Erythroblast (primary cell): ENCODE data around the gene TEKT5.

Experiments used
- DNase-seq, 2 experiments: peaks; one replicate each; lab custom pipeline; 2025; lab: John Stamatoyannopoulos, UW
- GATA1 ChIP-seq: IDR thresholded peaks from 2 replicates; pipeline ENCODE4 v1.6.1; 2011; ENCODE audit warnings: low read depth, mild to moderate bottlenecking, control low read depth, low read length, moderate library complexity
- POLR2A ChIP-seq: IDR thresholded peaks from 2 replicates; pipeline ENCODE4 v1.6.1; 2011; ENCODE audit warnings: mild to moderate bottlenecking, low read length

TEKT5 gene

GRCh38 chr16:10590342-10590741, 104.4 kb downstream of the TEKT5 start:
- no peak for DNase-seq
- TF ChIP-seq GATA1 (no peak), POLR2A (no peak)

- no peak for TF ChIP-seq GATA1
- TF ChIP-seq POLR2A, result no peak
- DNase-seq, result no peak
Observed at GRCh38 chr16:10589109-10589508, 105.6 kb downstream of the TEKT5 start.

- DNase-seq, result peak in 1 of 2 experiments; percentile 6
- TF ChIP-seq POLR2A, result no peak
- TF ChIP-seq GATA1, result no peak
Observed at GRCh38 chr16:10587622-10588021, 107.1 kb downstream of the TEKT5 start.

GRCh38 chr16:10584981-10585438, 109.7 kb downstream of the TEKT5 start:
- TF ChIP-seq POLR2A (no peak), GATA1 (no peak)
- no peak for DNase-seq

- no peak for DNase-seq
- TF ChIP-seq GATA1 (no peak), POLR2A (no peak)
Observed at GRCh38 chr16:10583269-10583668, 111.5 kb downstream of the TEKT5 start.

GRCh38 chr16:10581507-10581906, 113.2 kb downstream of the TEKT5 start:
- no peak for TF ChIP-seq POLR2A
- no peak for DNase-seq

- no peak for DNase-seq
- TF ChIP-seq GATA1 (no peak), POLR2A (no peak)
Observed at GRCh38 chr16:10580883-10581247, 113.9 kb downstream of the TEKT5 start.

GRCh38 chr16:10579965-10580882, 114.5 kb downstream of the TEKT5 start, which contains the start of gene EMP2:
TSS of gene EMP2 (minus strand) at chr16:10580598. CDS start at chr16:10547617, 32,981 bp downstream.
- TF ChIP-seq GATA1, result no peak
- no peak for TF ChIP-seq POLR2A
- DNase-seq, result peak; percentile 54 to 61

GRCh38 chr16:10579575-10579964, 115.2 kb downstream of the TEKT5 start:
- DNase-seq, result no peak
- TF ChIP-seq POLR2A (no peak), GATA1 (no peak)

GRCh38 chr16:10578474-10579316, 116.0 kb downstream of the TEKT5 start:
- no peak for DNase-seq
- TF ChIP-seq GATA1 (no peak), POLR2A (no peak)
